IMR-90 (cell line): ENCODE measurements around the gene RHOT1. TPM values are rescaled to one million over a fixed set of nuclear protein-coding genes. Genes with fewer than 3 reads are reported as not detected.

Experiments
- ATAC-seq: fragments of 200-7000 bp; cut with Tn5 transposase; 2 replicates; pipeline ENCODE4 v1.9.1; 2020; ENCODE audit warnings: low read depth, mild to moderate bottlenecking, moderate library complexity
- BruUV-seq: library from RNA; stranded (reverse); fragments of 400-500 nt; replicated peaks from 2 replicates; lab custom pipeline; 2021; lab: Mats Ljungman, UMichigan
- CTCF ChIA-PET: fragments of 300-600 bp; formaldehyde crosslinking; extraction: SDS; loops from one replicate; lab custom pipeline; 2021; ENCODE audit warnings: antibody characterized with exemption; lab: Yijun Ruan, JAX
- POLR2A ChIA-PET: fragments of 300-600 bp; sonication (Branson Sonifier 250); formaldehyde crosslinking; loops from one replicate; lab custom pipeline; 2022; ENCODE audit warnings: antibody characterized with exemption; ENCODE audit not compliant: unreplicated experiment; lab: Charles Lee
- DNase-seq: peaks from one replicate; pipeline ENCODE4 v3.0.0; 2013
- H2AFZ ChIP-seq: replicated peaks from 2 replicates; pipeline ENCODE3; 2013; ENCODE audit warnings: low read length, mild to moderate bottlenecking; ENCODE audit not compliant: poor library complexity
- H2AK5ac ChIP-seq: 2 replicates; pipeline ENCODE4 v1.6.1; 2013; ENCODE audit warnings: low read depth, low read length, inconsistent platforms
- H2AK9ac ChIP-seq: replicated peaks from 2 replicates; pipeline ENCODE3; 2013; ENCODE audit warnings: mild to moderate bottlenecking, low read depth, low read length, moderate library complexity; ENCODE audit not compliant: poor library complexity
- H2BK120ac ChIP-seq: 2 replicates; pipeline ENCODE4 v1.6.1; 2013; ENCODE audit warnings: low read depth, low read length, inconsistent platforms
- H2BK15ac ChIP-seq: 3 replicates; pipeline ENCODE4 v1.6.1; 2013; ENCODE audit warnings: low read depth, low read length, inconsistent platforms
- H2BK20ac ChIP-seq: 2 replicates; pipeline ENCODE4 v1.6.1; 2013; ENCODE audit warnings: low read depth, mild to moderate bottlenecking, inconsistent platforms, low read length, moderate library complexity
- H2BK5ac ChIP-seq: 2 replicates; pipeline ENCODE4 v1.6.1; 2013; ENCODE audit warnings: mild to moderate bottlenecking, low read depth, low read length, inconsistent platforms; ENCODE audit not compliant: poor library complexity, severe bottlenecking
- H3K14ac ChIP-seq: replicated peaks from 2 replicates; pipeline ENCODE4 v1.6.1; 2013; ENCODE audit warnings: low read depth, low read length, inconsistent platforms
- H3K18ac ChIP-seq: 2 replicates; pipeline ENCODE4 v1.6.1; 2013; ENCODE audit warnings: low read depth, low read length, control low read depth
- H3K23ac ChIP-seq: 2 replicates; pipeline ENCODE4 v1.6.1; 2013; ENCODE audit warnings: low read depth, low read length, inconsistent platforms
- H3K27ac ChIP-seq: 2 replicates; pipeline ENCODE4 v1.5.1; 2013; ENCODE audit warnings: mild to moderate bottlenecking, control low read depth, low read length; ENCODE audit not compliant: insufficient read depth
- H3K27me3 ChIP-seq: 2 replicates; pipeline ENCODE4 v1.6.1; 2013; ENCODE audit warnings: low read length; ENCODE audit not compliant: control insufficient read depth, insufficient read depth
- H3K36me3 ChIP-seq: 2 replicates; pipeline ENCODE4 v1.6.1; 2013; ENCODE audit warnings: low read length, mixed read lengths; ENCODE audit not compliant: control insufficient read depth, insufficient read depth
- H3K4ac ChIP-seq: 2 replicates; pipeline ENCODE4 v1.6.1; 2013; ENCODE audit warnings: low read depth, low read length, inconsistent platforms
- H3K4me1 ChIP-seq: 2 replicates; pipeline ENCODE4 v1.6.1; 2013; ENCODE audit warnings: low read length, mixed read lengths; ENCODE audit not compliant: control insufficient read depth, insufficient read depth
- H3K4me2 ChIP-seq: 2 replicates; pipeline ENCODE4 v1.6.1; 2013; ENCODE audit warnings: low read depth, mild to moderate bottlenecking, control low read depth, low read length, moderate library complexity
- H3K4me3 ChIP-seq: 2 replicates; pipeline ENCODE4 v1.5.1; 2013; ENCODE audit warnings: low read depth, mild to moderate bottlenecking, control low read depth, low read length, moderate library complexity; ENCODE audit not compliant: insufficient read depth
- H3K56ac ChIP-seq: 2 replicates; pipeline ENCODE4 v1.6.1; 2013; ENCODE audit warnings: low read length, inconsistent platforms; ENCODE audit not compliant: insufficient read depth; ENCODE audit errors: extremely low read depth
- H3K79me1 ChIP-seq, 2 experiments: 2 replicates each; pipeline ENCODE4 v1.6.1; 2013; ENCODE audit warnings: low read length in 2 of 2, inconsistent platforms in 1 of 2, low read depth in 1 of 2
- H3K9ac ChIP-seq: 2 replicates; pipeline ENCODE4 v1.6.1; 2013; ENCODE audit warnings: low read depth, low read length, control low read depth
- H3K9me1 ChIP-seq: 2 replicates; pipeline ENCODE4 v1.6.1; 2013; ENCODE audit warnings: low read length, inconsistent platforms; ENCODE audit not compliant: insufficient read depth
- H3K9me3 ChIP-seq: 2 replicates; pipeline ENCODE4 v1.6.1; 2013; ENCODE audit warnings: low read length; ENCODE audit not compliant: control insufficient read depth, insufficient read depth
- H4K20me1 ChIP-seq: 2 replicates; pipeline ENCODE4 v1.6.1; 2013; ENCODE audit warnings: low read length, inconsistent platforms; ENCODE audit not compliant: insufficient read depth
- H4K5ac ChIP-seq: 2 replicates; pipeline ENCODE4 v1.6.1; 2013; ENCODE audit warnings: mild to moderate bottlenecking, low read depth, low read length, control low read depth
- H4K8ac ChIP-seq, 2 experiments: 2 replicates each; pipeline ENCODE4 v1.6.1; 2013; ENCODE audit warnings: low read depth in 2 of 2, low read length in 2 of 2, control low read depth in 1 of 2, inconsistent platforms in 1 of 2
- H4K91ac ChIP-seq: 2 replicates; pipeline ENCODE4 v1.6.1; 2013; ENCODE audit warnings: low read depth, low read length, inconsistent platforms; ENCODE audit not compliant: insufficient read depth
- NFE2L2 ChIP-seq: fragments of 150-350 bp; IDR thresholded peaks from 2 replicates; pipeline ENCODE4 v1.6.1; 2016; ENCODE audit warnings: low read depth, mild to moderate bottlenecking, low read length
- WGBS, 2 experiments: methylation state at CpG; one replicate each; pipeline versions ENCODE4 v1.1.5 to v1.1.7; 2013; ENCODE audit warnings: missing lambda C conversion rate in 2 of 2; ENCODE audit not compliant: insufficient read length in 1 of 2; ENCODE audit errors: extremely low coverage in 2 of 2; 5-methylcytosine and 5-hydroxymethylcytosine counted together
- dilution Hi-C: fragments of 300-500 bp; cut with HindIII; formaldehyde crosslinking; loops from one replicate; pipeline ENCODE4 v1.14.3; 2018; ENCODE audit warnings: low sequenced_read_pairs; ENCODE audit not compliant: unreplicated experiment
- in situ Hi-C: fragments of 300-500 bp; cut with MboI; formaldehyde crosslinking; loops from 3 replicates; pipeline ENCODE4 v1.14.3; 2019; ENCODE audit warnings: low sequenced_read_pairs, inconsistent platforms, mixed read lengths
- intact Hi-C: fragments of 100-400 bp; cut with micrococcal nuclease; formaldehyde crosslinking; loops from 2 replicates; pipeline ENCODE4 v1.10.0; 2022
- polyA plus RNA-seq, 3 experiments: library from polyadenylated mRNA; depleted of rRNA; stranded (reverse); fragments of >200 nt; gene quantifications; 2 replicates each; pipeline ENCODE4 v1.2.3, GENCODE V29; 2012; ENCODE audit warnings: low replicate concordance in 1 of 3
- total RNA-seq: library from RNA; depleted of rRNA; stranded (reverse); fragments of >200 nt; gene quantifications from 2 replicates; pipeline ENCODE4 v1.2.3, GENCODE V29; 2012
- TF ChIP-seq, protein P1 (sequence below): fragments of 150-350 bp; IDR thresholded peaks from 2 replicates; pipeline ENCODE4 v1.6.1; 2016; ENCODE audit warnings: low read depth, mild to moderate bottlenecking, low read length, moderate library complexity, borderline replicate concordance

The RHOT1 gene
- total and polyA plus RNA-seq, 2 of the 4 experiments (the other 2 are of a cell fraction): 27.4 to 27.6 TPM

DNA sequence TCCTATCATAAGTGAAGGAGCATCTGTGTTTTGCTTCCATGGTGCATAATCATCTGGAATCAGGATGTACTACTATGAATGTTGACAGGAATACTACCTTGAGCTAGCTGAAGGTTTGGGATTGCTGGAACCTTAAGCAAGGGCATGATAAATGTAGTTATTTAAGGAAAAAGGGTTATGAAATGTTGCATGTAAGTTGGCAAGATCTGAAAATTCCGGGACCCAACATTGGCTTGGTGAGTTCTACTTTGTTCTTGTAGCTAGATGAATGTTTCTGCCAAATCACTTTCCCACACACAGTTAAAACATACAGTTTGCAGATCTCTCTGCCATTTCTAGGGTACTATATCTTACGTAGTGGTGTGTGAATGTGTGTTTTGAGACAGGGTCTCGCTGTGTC is 13.6 kb downstream of the RHOT1 start:
- Histone ChIP-seq H2BK15ac (no peak overlapping the region), H2BK20ac (no peak overlapping the region), H3K9ac (no peak overlapping the region), H3K79me1 (peaks cover 22 to 73% of the 10 kb centered on the region in 2 experiments), H3K27ac (no peak overlapping the region), H3K36me3 (peaks cover 14% of the 10 kb centered on the region), H3K4me2 (no peak overlapping the region), H2BK5ac (no peak overlapping the region), H4K8ac (no peak overlapping the region), H2AK9ac (no peak overlapping the region), H2AK5ac (no peak overlapping the region), H3K9me3 (no peaks in the 10 kb centered on the region), H3K4ac (no peak overlapping the region), H4K91ac (no peak overlapping the region), H3K4me1 (peaks cover 4% of the 10 kb centered on the region; the same call in 1 of the 2 replicates), H3K56ac (no peak overlapping the region), H2BK120ac (no peak overlapping the region), H4K5ac (no peak overlapping the region), H4K20me1 (peaks cover 22% of the 10 kb centered on the region), H3K27me3 (no peaks in the 10 kb centered on the region), H3K9me1 (peaks cover 12% of the 10 kb centered on the region), H3K14ac (no peak overlapping the region), H3K4me3 (no peak overlapping the region), H3K23ac (no peak overlapping the region), H2AFZ (no peak overlapping the region), H3K18ac (no peak overlapping the region)
- DNase-seq (no peak), ATAC-seq (no peak)
- dilution Hi-C loops: no loop called here
- WGBS, 2 experiments: no CpG with 5 or more reads among the region's 3 CpGs
- CTCF ChIA-PET: no interaction called here
- BruUV-seq: no TSS peak
- TF ChIP-seq, protein P1, sequence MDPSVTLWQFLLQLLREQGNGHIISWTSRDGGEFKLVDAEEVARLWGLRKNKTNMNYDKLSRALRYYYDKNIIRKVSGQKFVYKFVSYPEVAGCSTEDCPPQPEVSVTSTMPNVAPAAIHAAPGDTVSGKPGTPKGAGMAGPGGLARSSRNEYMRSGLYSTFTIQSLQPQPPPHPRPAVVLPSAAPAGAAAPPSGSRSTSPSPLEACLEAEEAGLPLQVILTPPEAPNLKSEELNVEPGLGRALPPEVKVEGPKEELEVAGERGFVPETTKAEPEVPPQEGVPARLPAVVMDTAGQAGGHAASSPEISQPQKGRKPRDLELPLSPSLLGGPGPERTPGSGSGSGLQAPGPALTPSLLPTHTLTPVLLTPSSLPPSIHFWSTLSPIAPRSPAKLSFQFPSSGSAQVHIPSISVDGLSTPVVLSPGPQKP: no peak
- TF ChIP-seq NFE2L2: no peak
- POLR2A ChIA-PET: no interaction called here
- in situ Hi-C loops: no loop called here
- intact Hi-C loops: no loop called here
